HepG2 (cell line): Measurements from ENCODE around the gene B3GNT9. TPM values are rescaled to one million over a fixed set of nuclear protein-coding genes. Genes with fewer than 3 reads are reported as not detected.

ENCODE experiments used
- ELF3 ChIP-seq: IDR thresholded peaks from 2 replicates; pipeline ENCODE4 v1.6.1; 2016; ENCODE audit warnings: missing genetic modification reagents, missing compliant biosample characterization
- GLI4 ChIP-seq: sonication (generic); formaldehyde crosslinking; IDR thresholded peaks from 2 replicates; pipeline ENCODE4 v1.5.1; 2020; ENCODE audit warnings: missing genetic modification reagents, mild to moderate bottlenecking, moderate library complexity, borderline replicate concordance
- PAF1 ChIP-seq: IDR thresholded peaks from 2 replicates; pipeline ENCODE4 v1.6.1; 2016; ENCODE audit warnings: missing genetic modification reagents, missing compliant biosample characterization
- UBTF ChIP-seq: sonication (generic); formaldehyde crosslinking; IDR thresholded peaks from 2 replicates; pipeline ENCODE4 v1.4.0; 2020; ENCODE audit warnings: mild to moderate bottlenecking, missing genetic modification reagents
- ZBTB38 ChIP-seq: sonication (generic); formaldehyde crosslinking; IDR thresholded peaks from 2 replicates; pipeline ENCODE4 v1.5.1; 2020; ENCODE audit warnings: mild to moderate bottlenecking, missing genetic modification reagents
- ZBTB7B ChIP-seq: sonication (generic); formaldehyde crosslinking; IDR thresholded peaks from 2 replicates; pipeline ENCODE4 v1.4.0; 2020; ENCODE audit warnings: missing genetic modification reagents
- ZNF318 ChIP-seq: sonication (generic); formaldehyde crosslinking; IDR thresholded peaks from 2 replicates; pipeline ENCODE4 v1.4.0; 2020; ENCODE audit warnings: mild to moderate bottlenecking, missing genetic modification reagents
- ZNF563 ChIP-seq: sonication (generic); formaldehyde crosslinking; IDR thresholded peaks from 2 replicates; pipeline ENCODE4 v1.8.0; 2022; ENCODE audit warnings: mild to moderate bottlenecking, moderate library complexity, missing genetic modification reagents
- ZNF607 ChIP-seq: sonication (generic); formaldehyde crosslinking; IDR thresholded peaks from 2 replicates; pipeline ENCODE4 v1.5.1; 2020; ENCODE audit warnings: missing genetic modification reagents, mild to moderate bottlenecking, borderline replicate concordance
- ZNF644 ChIP-seq: IDR thresholded peaks from 2 replicates; pipeline ENCODE4 v1.6.1; 2016; ENCODE audit warnings: low read depth
- ZNF891 ChIP-seq: sonication (generic); formaldehyde crosslinking; IDR thresholded peaks from 2 replicates; pipeline ENCODE4 v1.5.0; 2020; ENCODE audit warnings: mild to moderate bottlenecking, missing genetic modification reagents
- polyA plus RNA-seq, 8 experiments: library from polyadenylated mRNA; depleted of rRNA in 3 of 8; stranded (reverse) in 7 of 8; unstranded in 1 of 8; fragments of >200 nt; fragmentation: Illumina TruSeq in 4 of 8; extraction: Trizol in 4 of 8; gene quantifications; 2 replicates each; pipeline versions ENCODE4 v1.2.1 to v1.2.3, GENCODE V29; 2011 to 2016; ENCODE audit warnings: low read depth in 4 of 8, missing spikeins in 1 of 8, mixed read lengths in 1 of 8; ENCODE audit not compliant: insufficient read depth in 1 of 8
- total RNA-seq, 5 experiments: library from RNA; depleted of rRNA; stranded (reverse); fragments of >200 nt; fragmentation: Illumina TruSeq; extraction: Trizol; gene quantifications; 2 replicates each; pipeline ENCODE4 v1.2.3, GENCODE V29; 2016; ENCODE audit warnings: low read depth in 1 of 5
- TF ChIP-seq, protein P1 (sequence below): IDR thresholded peaks from 2 replicates; pipeline ENCODE4 v1.6.1; 2016; ENCODE audit warnings: low read depth, control low read depth
- TF ChIP-seq, protein P2 (sequence below): sonication (generic); formaldehyde crosslinking; IDR thresholded peaks from 2 replicates; pipeline ENCODE4 v1.4.0; 2020; ENCODE audit warnings: missing genetic modification reagents
- TF ChIP-seq, protein P3 (sequence below): sonication (generic); formaldehyde crosslinking; IDR thresholded peaks from 2 replicates; pipeline ENCODE4 v1.8.1; 2023; ENCODE audit warnings: mild to moderate bottlenecking, moderate library complexity, missing genetic modification reagents

Gene B3GNT9
- total and polyA plus RNA-seq, 2 of the 13 experiments (the other 11 are each of a cell fraction or from before 2014, with no cell fraction given), result 1.5 to 3.1 TPM

GRCh38 chr16:67170949-67171649 is 20.3 kb upstream of the B3GNT9 start (continued):
- TF ChIP-seq ZNF644 (CRISPR knock-in tag) (no peak), UBTF (no peak; the same call in 1 of the 2 replicates), ELF3 (CRISPR knock-in tag) (no peak; the same call in 1 of the 2 replicates), ZNF891 (no peak; the same call in 1 of the 2 replicates), ZNF607 (CRISPR knock-in tag) (peak; percentile 61; the same call in 1 of the 2 replicates), ZNF563 (no peak; the same call in 1 of the 2 replicates), ZNF318 (CRISPR knock-in tag) (peak; percentile 78; the same call in 1 of the 2 replicates), GLI4 (CRISPR knock-in tag) (no peak), ZBTB38 (CRISPR knock-in tag) (0 out of 2 replicates have a peak, but pooled peaks have one; percentile 18), PAF1 (CRISPR knock-in tag) (no peak), ZBTB7B (CRISPR knock-in tag) (peak; percentile 79; the same call in 1 of the 2 replicates)
- TF ChIP-seq, protein P1, sequence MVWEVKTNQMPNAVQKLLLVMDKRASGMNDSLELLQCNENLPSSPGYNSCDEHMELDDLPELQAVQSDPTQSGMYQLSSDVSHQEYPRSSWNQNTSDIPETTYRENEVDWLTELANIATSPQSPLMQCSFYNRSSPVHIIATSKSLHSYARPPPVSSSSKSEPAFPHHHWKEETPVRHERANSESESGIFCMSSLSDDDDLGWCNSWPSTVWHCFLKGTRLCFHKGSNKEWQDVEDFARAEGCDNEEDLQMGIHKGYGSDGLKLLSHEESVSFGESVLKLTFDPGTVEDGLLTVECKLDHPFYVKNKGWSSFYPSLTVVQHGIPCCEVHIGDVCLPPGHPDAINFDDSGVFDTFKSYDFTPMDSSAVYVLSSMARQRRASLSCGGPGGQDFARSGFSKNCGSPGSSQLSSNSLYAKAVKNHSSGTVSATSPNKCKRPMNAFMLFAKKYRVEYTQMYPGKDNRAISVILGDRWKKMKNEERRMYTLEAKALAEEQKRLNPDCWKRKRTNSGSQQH (CRISPR knock-in tag), result no peak
- TF ChIP-seq, protein P2, sequence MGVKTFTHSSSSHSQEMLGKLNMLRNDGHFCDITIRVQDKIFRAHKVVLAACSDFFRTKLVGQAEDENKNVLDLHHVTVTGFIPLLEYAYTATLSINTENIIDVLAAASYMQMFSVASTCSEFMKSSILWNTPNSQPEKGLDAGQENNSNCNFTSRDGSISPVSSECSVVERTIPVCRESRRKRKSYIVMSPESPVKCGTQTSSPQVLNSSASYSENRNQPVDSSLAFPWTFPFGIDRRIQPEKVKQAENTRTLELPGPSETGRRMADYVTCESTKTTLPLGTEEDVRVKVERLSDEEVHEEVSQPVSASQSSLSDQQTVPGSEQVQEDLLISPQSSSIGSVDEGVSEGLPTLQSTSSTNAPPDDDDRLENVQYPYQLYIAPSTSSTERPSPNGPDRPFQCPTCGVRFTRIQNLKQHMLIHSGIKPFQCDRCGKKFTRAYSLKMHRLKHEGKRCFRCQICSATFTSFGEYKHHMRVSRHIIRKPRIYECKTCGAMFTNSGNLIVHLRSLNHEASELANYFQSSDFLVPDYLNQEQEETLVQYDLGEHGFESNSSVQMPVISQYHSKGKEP, result 0 out of 2 replicates have a peak, but pooled peaks have one; percentile 0
- TF ChIP-seq, protein P3, sequence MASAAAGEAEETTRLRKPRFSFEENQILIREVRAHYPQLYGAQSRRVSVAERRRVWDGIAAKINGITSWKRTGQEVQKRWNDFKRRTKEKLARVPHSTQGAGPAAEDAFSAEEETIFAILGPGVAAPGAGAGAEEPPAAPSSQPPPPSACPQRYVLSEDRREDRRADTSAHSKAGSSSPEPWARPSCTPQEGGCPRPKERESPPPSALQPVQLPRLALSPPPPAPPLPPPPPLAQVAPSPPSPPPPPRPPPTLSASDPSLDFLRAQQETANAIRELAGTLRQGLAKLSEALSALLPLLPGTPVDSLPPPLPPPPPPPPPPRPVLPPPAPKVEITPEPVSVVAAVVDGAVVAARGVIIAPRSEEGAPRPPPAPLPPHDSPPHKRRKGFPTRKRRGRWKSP (CRISPR knock-in tag), result no peak
